HepG2 (cell line): ENCODE results near the gene ANKUB1. TPM values are rescaled to one million over a fixed set of nuclear protein-coding genes. Genes with fewer than 3 reads are reported as not detected.

Experiments used
- ARID2 ChIP-seq: sonication (generic); formaldehyde crosslinking; IDR thresholded peaks from 2 replicates; pipeline ENCODE4 v1.8.1; 2022; ENCODE audit warnings: mild to moderate bottlenecking, missing genetic modification reagents, borderline replicate concordance
- ATM ChIP-seq: fragments of 450-650 bp; IDR thresholded peaks from 2 replicates; pipeline ENCODE4 v1.7.1; 2017; ENCODE audit warnings: mild to moderate bottlenecking, borderline replicate concordance
- CBX2 ChIP-seq, 2 experiments: fragments of 200-600 bp in 1 of 2; sonication (generic); formaldehyde crosslinking in 1 of 2; IDR thresholded peaks; 2 replicates each; pipeline versions ENCODE4 v1.7.0 to v1.8.1; 2018 to 2022; ENCODE audit warnings: low read depth in 2 of 2, low read length in 1 of 2, mild to moderate bottlenecking in 1 of 2, missing genetic modification reagents in 1 of 2
- HNF4G ChIP-seq, 2 experiments: sonication (generic) in 1 of 2; formaldehyde crosslinking in 1 of 2; IDR thresholded peaks; 2 replicates each; pipeline versions ENCODE4 v1.4.0 to v1.6.1; 2011 to 2020; ENCODE audit warnings: borderline replicate concordance in 2 of 2, low read depth in 2 of 2, mild to moderate bottlenecking in 2 of 2, low read length in 1 of 2, missing genetic modification reagents in 1 of 2, moderate library complexity in 1 of 2
- HOXA9 ChIP-seq: sonication (generic); formaldehyde crosslinking; IDR thresholded peaks from 2 replicates; pipeline ENCODE4 v1.8.1; 2022; ENCODE audit warnings: missing genetic modification reagents, mild to moderate bottlenecking, moderate library complexity, borderline replicate concordance
- MATR3 ChIP-seq: sonication (generic); formaldehyde crosslinking; IDR thresholded peaks from 2 replicates; pipeline ENCODE4 v1.4.0; 2020; ENCODE audit warnings: missing genetic modification reagents
- ZBTB39 ChIP-seq: sonication (generic); formaldehyde crosslinking; IDR thresholded peaks from 2 replicates; pipeline ENCODE4 v1.5.0; 2020; ENCODE audit warnings: missing genetic modification reagents
- ZFP91 ChIP-seq: sonication (generic); formaldehyde crosslinking; IDR thresholded peaks from 2 replicates; pipeline ENCODE4 v1.9.0; 2022; ENCODE audit warnings: missing genetic modification reagents, mild to moderate bottlenecking, borderline replicate concordance
- ZNF180 ChIP-seq: sonication (generic); formaldehyde crosslinking; IDR thresholded peaks from 2 replicates; pipeline ENCODE4 v1.4.0; 2020; ENCODE audit warnings: low read depth, missing genetic modification reagents, borderline replicate concordance
- polyA plus RNA-seq, 8 experiments: library from polyadenylated mRNA; depleted of rRNA in 3 of 8; stranded (reverse) in 7 of 8; unstranded in 1 of 8; fragments of >200 nt; fragmentation: Illumina TruSeq in 4 of 8; extraction: Trizol in 4 of 8; gene quantifications; 2 replicates each; pipeline versions ENCODE4 v1.2.1 to v1.2.3, GENCODE V29; 2011 to 2016; ENCODE audit warnings: low read depth in 4 of 8, missing spikeins in 1 of 8, mixed read lengths in 1 of 8; ENCODE audit not compliant: insufficient read depth in 1 of 8
- total RNA-seq, 5 experiments: library from RNA; depleted of rRNA; stranded (reverse); fragments of >200 nt; fragmentation: Illumina TruSeq; extraction: Trizol; gene quantifications; 2 replicates each; pipeline ENCODE4 v1.2.3, GENCODE V29; 2016; ENCODE audit warnings: low read depth in 1 of 5
- TF ChIP-seq, protein P1 (sequence below): sonication (generic); formaldehyde crosslinking; IDR thresholded peaks from 2 replicates; pipeline ENCODE4 v1.5.1; 2020; ENCODE audit warnings: mild to moderate bottlenecking, missing genetic modification reagents, borderline replicate concordance
- TF ChIP-seq, protein P2 (sequence below), 2 experiments: fragments of 450-650 bp in 1 of 2; sonication (generic) in 1 of 2; formaldehyde crosslinking in 1 of 2; IDR thresholded peaks; 2 replicates each; pipeline versions ENCODE4 v1.6.1 to v1.8.0; 2016 to 2022; ENCODE audit warnings: antibody characterized with exemption in 1 of 2, mild to moderate bottlenecking in 1 of 2, missing genetic modification reagents in 1 of 2

The ANKUB1 gene
- total and polyA plus RNA-seq, 2 of the 13 experiments (the other 11 are each of a cell fraction or from before 2014, with no cell fraction given), result not detected

GRCh38 chr3:149813367-149814281 is 21.3 kb upstream of the ANKUB1 start (continued):
- TF ChIP-seq, protein P1, sequence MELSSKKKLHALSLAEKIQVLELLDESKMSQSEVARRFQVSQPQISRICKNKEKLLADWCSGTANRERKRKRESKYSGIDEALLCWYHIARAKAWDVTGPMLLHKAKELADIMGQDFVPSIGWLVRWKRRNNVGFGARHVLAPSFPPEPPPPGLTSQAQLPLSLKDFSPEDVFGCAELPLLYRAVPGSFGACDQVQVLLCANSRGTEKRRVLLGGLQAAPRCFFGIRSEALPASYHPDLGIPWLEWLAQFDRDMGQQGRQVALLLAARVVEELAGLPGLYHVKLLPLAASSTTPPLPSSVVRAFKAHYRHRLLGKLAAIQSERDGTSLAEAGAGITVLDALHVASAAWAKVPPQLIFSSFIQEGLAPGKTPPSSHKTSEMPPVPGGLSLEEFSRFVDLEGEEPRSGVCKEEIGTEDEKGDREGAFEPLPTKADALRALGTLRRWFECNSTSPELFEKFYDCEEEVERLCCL (CRISPR knock-in tag), result no peak
- TF ChIP-seq ZBTB39, result no peak
- TF ChIP-seq, protein P2, sequence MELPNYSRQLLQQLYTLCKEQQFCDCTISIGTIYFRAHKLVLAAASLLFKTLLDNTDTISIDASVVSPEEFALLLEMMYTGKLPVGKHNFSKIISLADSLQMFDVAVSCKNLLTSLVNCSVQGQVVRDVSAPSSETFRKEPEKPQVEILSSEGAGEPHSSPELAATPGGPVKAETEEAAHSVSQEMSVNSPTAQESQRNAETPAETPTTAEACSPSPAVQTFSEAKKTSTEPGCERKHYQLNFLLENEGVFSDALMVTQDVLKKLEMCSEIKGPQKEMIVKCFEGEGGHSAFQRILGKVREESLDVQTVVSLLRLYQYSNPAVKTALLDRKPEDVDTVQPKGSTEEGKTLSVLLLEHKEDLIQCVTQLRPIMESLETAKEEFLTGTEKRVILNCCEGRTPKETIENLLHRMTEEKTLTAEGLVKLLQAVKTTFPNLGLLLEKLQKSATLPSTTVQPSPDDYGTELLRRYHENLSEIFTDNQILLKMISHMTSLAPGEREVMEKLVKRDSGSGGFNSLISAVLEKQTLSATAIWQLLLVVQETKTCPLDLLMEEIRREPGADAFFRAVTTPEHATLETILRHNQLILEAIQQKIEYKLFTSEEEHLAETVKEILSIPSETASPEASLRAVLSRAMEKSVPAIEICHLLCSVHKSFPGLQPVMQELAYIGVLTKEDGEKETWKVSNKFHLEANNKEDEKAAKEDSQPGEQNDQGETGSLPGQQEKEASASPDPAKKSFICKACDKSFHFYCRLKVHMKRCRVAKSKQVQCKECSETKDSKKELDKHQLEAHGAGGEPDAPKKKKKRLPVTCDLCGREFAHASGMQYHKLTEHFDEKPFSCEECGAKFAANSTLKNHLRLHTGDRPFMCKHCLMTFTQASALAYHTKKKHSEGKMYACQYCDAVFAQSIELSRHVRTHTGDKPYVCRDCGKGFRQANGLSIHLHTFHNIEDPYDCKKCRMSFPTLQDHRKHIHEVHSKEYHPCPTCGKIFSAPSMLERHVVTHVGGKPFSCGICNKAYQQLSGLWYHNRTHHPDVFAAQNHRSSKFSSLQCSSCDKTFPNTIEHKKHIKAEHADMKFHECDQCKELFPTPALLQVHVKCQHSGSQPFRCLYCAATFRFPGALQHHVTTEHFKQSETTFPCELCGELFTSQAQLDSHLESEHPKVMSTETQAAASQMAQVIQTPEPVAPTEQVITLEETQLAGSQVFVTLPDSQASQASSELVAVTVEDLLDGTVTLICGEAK (IDR thresholded peaks at IDR 0.05), result no peak
- TF ChIP-seq, protein P2 (CRISPR knock-in tag; IDR thresholded peaks at IDR 0.05), result no peak
- TF ChIP-seq MATR3 (CRISPR knock-in tag), result no peak
- TF ChIP-seq ATM, result no peak
- no peak for TF ChIP-seq CBX2 (IDR thresholded peaks at IDR 0.05; ENCODE audit: low read depth, low read length)
- no peak for TF ChIP-seq CBX2 (CRISPR knock-in tag; IDR thresholded peaks at IDR 0.05; ENCODE audit: low read depth)
- no peak for TF ChIP-seq ZFP91 (CRISPR knock-in tag)
- no peak for TF ChIP-seq ZNF180 (CRISPR knock-in tag)
- TF ChIP-seq HOXA9 (CRISPR knock-in tag), result no peak
- TF ChIP-seq HNF4G (IDR thresholded peaks at IDR 0.05; ENCODE audit: borderline replicate concordance, low read depth, low read length), result no peak
- no peak for TF ChIP-seq HNF4G (CRISPR knock-in tag; IDR thresholded peaks at IDR 0.05; ENCODE audit: borderline replicate concordance, low read depth)
- no peak for TF ChIP-seq ARID2 (CRISPR knock-in tag)
